Measurements from ENCODE around the gene GGTLC2.

The GGTLC2 gene

DNA sequence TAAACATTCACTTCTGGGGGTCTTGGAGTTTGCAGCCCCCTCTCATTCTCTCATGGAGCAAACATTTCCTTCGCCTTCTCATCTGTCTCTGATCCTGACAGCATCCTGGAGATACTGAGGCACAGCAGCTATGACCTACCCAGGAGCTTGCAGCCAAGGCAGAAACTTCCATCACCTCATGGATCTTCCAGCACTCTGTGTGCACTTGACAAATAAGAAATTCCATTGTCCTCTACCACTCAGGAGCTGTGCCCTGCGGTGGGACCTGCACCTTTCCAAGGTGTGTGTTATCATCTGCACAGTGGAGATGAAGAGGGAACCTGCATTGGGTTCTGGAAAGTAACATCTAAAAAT is 49.1 kb downstream of the GGTLC2 start:
- peaks cover 19% of the 10 kb centered on the region for H3K27me3 ChIP-seq (replicated peaks)
- no peak overlapping the region for H3K27ac ChIP-seq
- no peak overlapping the region for H3K4me3 ChIP-seq (ENCODE audit: low read depth, low read length)
- in situ Hi-C loops (cut with HindIII; ENCODE audit: low pct_ligation_motif_present, low sequenced_read_pairs): no loop called here
- TF ChIP-seq, protein P1, sequence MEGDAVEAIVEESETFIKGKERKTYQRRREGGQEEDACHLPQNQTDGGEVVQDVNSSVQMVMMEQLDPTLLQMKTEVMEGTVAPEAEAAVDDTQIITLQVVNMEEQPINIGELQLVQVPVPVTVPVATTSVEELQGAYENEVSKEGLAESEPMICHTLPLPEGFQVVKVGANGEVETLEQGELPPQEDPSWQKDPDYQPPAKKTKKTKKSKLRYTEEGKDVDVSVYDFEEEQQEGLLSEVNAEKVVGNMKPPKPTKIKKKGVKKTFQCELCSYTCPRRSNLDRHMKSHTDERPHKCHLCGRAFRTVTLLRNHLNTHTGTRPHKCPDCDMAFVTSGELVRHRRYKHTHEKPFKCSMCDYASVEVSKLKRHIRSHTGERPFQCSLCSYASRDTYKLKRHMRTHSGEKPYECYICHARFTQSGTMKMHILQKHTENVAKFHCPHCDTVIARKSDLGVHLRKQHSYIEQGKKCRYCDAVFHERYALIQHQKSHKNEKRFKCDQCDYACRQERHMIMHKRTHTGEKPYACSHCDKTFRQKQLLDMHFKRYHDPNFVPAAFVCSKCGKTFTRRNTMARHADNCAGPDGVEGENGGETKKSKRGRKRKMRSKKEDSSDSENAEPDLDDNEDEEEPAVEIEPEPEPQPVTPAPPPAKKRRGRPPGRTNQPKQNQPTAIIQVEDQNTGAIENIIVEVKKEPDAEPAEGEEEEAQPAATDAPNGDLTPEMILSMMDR (IDR thresholded peaks at IDR 0.05; ENCODE audit: low read depth, low read length, missing control alignments): no peak
- DNase-seq: no peak
- no peaks in the 10 kb centered on the region for H3K36me3 ChIP-seq (replicated peaks)

DNA sequence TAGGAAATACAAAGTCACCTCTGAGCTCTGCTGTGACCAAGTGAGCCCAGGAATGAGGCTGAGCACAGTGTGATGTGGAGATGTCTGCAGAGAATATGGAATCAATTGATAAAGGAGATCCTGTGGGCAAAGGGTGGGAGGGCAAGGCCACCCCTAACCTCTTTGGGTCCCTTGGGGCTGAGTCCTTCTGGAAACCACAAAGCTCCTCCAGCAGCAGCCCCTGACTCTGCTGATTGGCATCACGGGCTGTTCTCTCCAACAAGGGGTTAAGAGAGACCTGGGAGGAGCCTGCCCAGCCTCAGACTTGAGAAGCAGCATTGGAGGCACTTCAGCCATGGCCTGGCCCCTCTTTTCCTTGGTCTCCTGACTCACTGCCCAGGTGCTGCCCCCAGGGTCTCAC is 49.7 kb downstream of the GGTLC2 start:
- H3K27ac ChIP-seq: no peak overlapping the region
- no peak overlapping the region for H3K4me3 ChIP-seq (ENCODE audit: low read depth, low read length)
- H3K36me3 ChIP-seq (replicated peaks): no peaks in the 10 kb centered on the region
- H3K27me3 ChIP-seq (replicated peaks): peaks cover 19% of the 10 kb centered on the region
- DNase-seq: no peak
- TF ChIP-seq, protein P1 (IDR thresholded peaks at IDR 0.05; ENCODE audit: low read depth, low read length, missing control alignments): no peak
- in situ Hi-C loops (cut with HindIII; ENCODE audit: low pct_ligation_motif_present, low sequenced_read_pairs): no loop called here

- no peak overlapping the region for H3K4me3 ChIP-seq (ENCODE audit: low read depth, low read length)
- TF ChIP-seq, protein P1 (IDR thresholded peaks at IDR 0.05; ENCODE audit: low read depth, low read length, missing control alignments): no peak
- no peaks in the 10 kb centered on the region for H3K36me3 ChIP-seq (replicated peaks)
- H3K27ac ChIP-seq: no peak overlapping the region
- peaks cover 14% of the 10 kb centered on the region for H3K27me3 ChIP-seq (replicated peaks)
- no peak for DNase-seq
- in situ Hi-C loops (cut with HindIII; ENCODE audit: low pct_ligation_motif_present, low sequenced_read_pairs): no loop called here
These were observed 51.7 kb downstream of the GGTLC2 start for GRCh38 chr22:22696104-22696503.

Measured in brain microvascular endothelial cell (primary cell).